Sigmoid colon (tissue), 7 donors: ENCODE results near the gene AP3B1. TPM values are rescaled to one million over a fixed set of nuclear protein-coding genes. Genes with fewer than 3 reads are reported as not detected.
"Not testable (repeated sequence)": the region's sequence is repeated elsewhere in the genome, so short reads cannot be mapped to it uniquely, and the experiment has no call there.

Experiments used
- DNase-seq: peaks from one replicate; pipeline ENCODE4 v3.0.0-alpha.2; 2019
- H3K27ac ChIP-seq, 4 donors: fragments of 200-600 bp; sonication (generic); one replicate each; pipeline ENCODE4 v1.5.1; 2016 to 2019; ENCODE audit warnings: mild to moderate bottlenecking in 1 of 4
- H3K27me3 ChIP-seq, 3 donors: fragments of 200-600 bp; sonication (generic); one replicate each; pipeline ENCODE4 v1.5.1; 2019; ENCODE audit warnings: mild to moderate bottlenecking in 1 of 3
- H3K36me3 ChIP-seq, 4 donors: fragments of 200-600 bp; sonication (generic); one replicate each; pipeline ENCODE4 v1.5.1; 2016 to 2019
- H3K4me1 ChIP-seq, 4 donors: fragments of 200-600 bp; sonication (generic); one replicate each; pipeline ENCODE4 v1.5.1; 2017 to 2019
- H3K4me3 ChIP-seq, 4 donors: fragments of 200-600 bp; sonication (generic); one replicate each; pipeline ENCODE4 v1.5.1; 2017 to 2019; ENCODE audit warnings: mild to moderate bottlenecking in 2 of 4, moderate library complexity in 1 of 4
- H3K9me3 ChIP-seq, 4 donors: fragments of 200-600 bp in 3 of 4; sonication (generic) in 3 of 4; one replicate each; pipeline versions ENCODE4 v1.5.1 to v1.6.1; 2013 to 2019
- CTCF ChIP-seq, 4 experiments: fragments of 450-650 bp in 3 of 4; fragments of 200-600 bp in 1 of 4; IDR thresholded peaks; one replicate each; pipeline ENCODE4 v1.5.1; 2016 to 2019; ENCODE audit warnings: antibody characterized with exemption in 4 of 4, mild to moderate bottlenecking in 3 of 4, moderate library complexity in 2 of 4
- EP300 ChIP-seq, 4 donors: sonication (generic); formaldehyde crosslinking; IDR thresholded peaks; one replicate each; pipeline ENCODE4 v1.6.1; 2017; ENCODE audit warnings: antibody characterized with exemption in 4 of 4
- POLR2A ChIP-seq, 2 donors: fragments of 450-650 bp; IDR thresholded peaks; one replicate each; pipeline ENCODE4 v1.6.1; 2016; ENCODE audit warnings: antibody characterized with exemption in 2 of 2, mild to moderate bottlenecking in 2 of 2, moderate library complexity in 2 of 2
- POLR2AphosphoS5 ChIP-seq, 4 donors: sonication (generic); formaldehyde crosslinking; IDR thresholded peaks; one replicate each; pipeline ENCODE4 v1.6.1; 2017; ENCODE audit warnings: antibody characterized with exemption in 4 of 4
- WGBS, 2 donors: extraction: QIAGEN DNeasy Blood & Tissue Kit; methylation state at CpG; one replicate each; pipeline ENCODE4 v1.1.7; 2013; 5-methylcytosine and 5-hydroxymethylcytosine counted together
- intact Hi-C: fragments of 100-400 bp; cut with DNase I; formaldehyde crosslinking; loops from one replicate; pipeline ENCODE4 v1.15.1; 2023
- polyA plus RNA-seq, 3 donors: library from polyadenylated mRNA; stranded (reverse); fragments of 200-250 nt; gene quantifications; one replicate each; pipeline ENCODE4 v1.2.3, GENCODE V29; 2013
- total RNA-seq, 4 donors: library from RNA; depleted of rRNA; stranded (reverse); fragments of >200 nt; gene quantifications; one replicate each; pipeline ENCODE4 v1.1.0, GENCODE V29; 2016
- donor health status: healthy with polysubstance abuse.
- donor health status: Bipolar disorder and iron deficiency.
- donor health status: healthy.

AP3B1 gene
- total and polyA plus RNA-seq, 7 donors, result 26.8 to 48.2 (median 35.1) TPM

DNA sequence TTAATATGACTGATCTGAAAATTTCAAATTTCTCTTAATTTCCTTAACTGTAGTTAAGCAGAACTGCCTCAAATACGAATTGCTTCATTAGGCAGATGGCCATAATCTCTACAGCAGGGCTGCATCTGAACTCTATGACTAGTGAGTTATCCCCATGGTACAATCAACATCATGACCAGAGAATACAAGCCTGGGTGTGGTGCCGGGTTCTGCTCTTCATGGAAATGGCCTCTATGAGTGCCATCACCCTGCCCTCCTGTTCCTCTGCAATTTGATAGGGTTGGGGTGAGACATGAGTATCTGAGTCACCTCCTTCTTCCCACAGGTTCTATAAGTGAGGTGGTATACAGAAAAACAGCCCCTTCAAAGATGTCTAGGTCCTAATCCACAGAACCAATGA, 235.9 kb downstream of the AP3B1 start:
- no peaks in the 10 kb centered on the region for H3K9me3 ChIP-seq
- WGBS, 2 donors, result 93 to 94% methylated on average over 2 of the region's 2 CpGs
- no peak for DNase-seq
- no peaks in the 10 kb centered on the region for H3K36me3 ChIP-seq
- H3K4me3 ChIP-seq, result no peak overlapping the region
- no peaks in the 10 kb centered on the region for H3K27me3 ChIP-seq
- H3K27ac ChIP-seq, result no peak overlapping the region
- H3K4me1 ChIP-seq, result no peaks in the 10 kb centered on the region
- TF ChIP-seq POLR2A (IDR thresholded peaks at IDR 0.05) (no peak), POLR2AphosphoS5 (IDR thresholded peaks at IDR 0.05) (no peak), EP300 (IDR thresholded peaks at IDR 0.05) (no peak), CTCF (IDR thresholded peaks at IDR 0.05) (no peak)
- intact Hi-C loops, result no loop called here

DNA sequence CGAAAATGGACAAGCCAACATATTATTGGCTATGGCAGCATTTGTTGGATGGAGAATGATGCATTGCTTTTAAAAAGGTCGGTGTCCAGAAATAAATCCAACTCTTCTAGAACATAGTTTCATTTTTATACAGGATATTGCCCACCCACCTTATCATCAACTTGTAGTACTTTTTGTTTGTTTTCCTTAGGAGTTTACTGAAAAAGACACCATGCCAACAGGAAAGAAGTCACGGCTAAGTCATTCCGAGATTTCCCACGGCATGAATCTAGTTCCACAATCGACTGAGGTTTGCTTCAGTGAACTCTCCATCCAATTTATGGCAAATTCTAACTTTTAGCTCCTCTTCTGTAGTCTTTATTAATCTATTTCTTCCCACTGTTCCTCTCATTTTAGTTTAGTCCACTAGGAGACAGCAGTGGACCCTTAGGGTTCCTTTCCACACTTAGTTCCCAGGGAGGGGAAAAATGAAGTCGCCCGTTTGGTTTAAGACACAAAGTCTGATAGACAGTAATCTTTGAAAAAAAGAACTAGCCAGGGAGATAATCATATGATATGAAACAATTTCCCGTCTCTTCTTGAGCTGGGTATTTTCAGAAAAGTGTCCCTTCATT, 237.5 kb downstream of the AP3B1 start:
- Histone ChIP-seq H3K27ac (no peak overlapping the region), H3K4me3 (no peak overlapping the region), H3K4me1 (no peaks in the 10 kb centered on the region), H3K9me3 (no peaks in the 10 kb centered on the region), H3K36me3 (no peaks in the 10 kb centered on the region), H3K27me3 (no peaks in the 10 kb centered on the region)
- DNase-seq, result no peak
- intact Hi-C loops, result no loop called here
- TF ChIP-seq POLR2AphosphoS5 (IDR thresholded peaks at IDR 0.05) (no peak), POLR2A (IDR thresholded peaks at IDR 0.05) (no peak), EP300 (IDR thresholded peaks at IDR 0.05) (no peak), CTCF (IDR thresholded peaks at IDR 0.05) (no peak)
- WGBS, 2 donors, result 88 to 95% methylated on average over 9 of the region's 9 CpGs

DNA sequence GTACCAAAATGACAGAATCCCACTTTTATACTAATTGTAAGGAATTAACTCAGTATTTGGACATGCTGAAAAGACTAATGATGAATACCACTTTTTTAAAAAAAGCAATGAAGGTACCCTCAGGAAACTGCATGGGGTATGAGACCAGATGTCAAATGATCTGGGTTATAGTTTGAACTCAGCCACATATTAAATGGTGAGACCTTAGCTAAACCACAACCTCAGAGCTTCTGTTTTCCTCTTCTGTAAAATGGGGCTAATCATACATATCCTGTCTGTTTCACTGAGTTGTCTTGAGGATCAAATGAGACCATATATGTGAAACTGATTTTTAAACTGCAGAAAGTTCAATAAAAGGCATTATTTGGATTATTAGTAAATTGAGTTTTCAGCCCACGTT, 238.4 kb downstream of the AP3B1 start:
- no peak for TF ChIP-seq POLR2AphosphoS5 (IDR thresholded peaks at IDR 0.05)
- no peak for TF ChIP-seq CTCF (IDR thresholded peaks at IDR 0.05)
- TF ChIP-seq EP300 (IDR thresholded peaks at IDR 0.05), result no peak
- no peak for TF ChIP-seq POLR2A (IDR thresholded peaks at IDR 0.05)
- Histone ChIP-seq H3K4me1 (no peaks in the 10 kb centered on the region), H3K36me3 (no peaks in the 10 kb centered on the region), H3K27ac (no peak overlapping the region), H3K9me3 (no peaks in the 10 kb centered on the region), H3K27me3 (no peaks in the 10 kb centered on the region), H3K4me3 (no peak overlapping the region)
- intact Hi-C loops, result no loop called here
- DNase-seq, result no peak
- 93 to 96% methylated on average over 1 of the region's 1 CpG for WGBS, 2 donors

DNA sequence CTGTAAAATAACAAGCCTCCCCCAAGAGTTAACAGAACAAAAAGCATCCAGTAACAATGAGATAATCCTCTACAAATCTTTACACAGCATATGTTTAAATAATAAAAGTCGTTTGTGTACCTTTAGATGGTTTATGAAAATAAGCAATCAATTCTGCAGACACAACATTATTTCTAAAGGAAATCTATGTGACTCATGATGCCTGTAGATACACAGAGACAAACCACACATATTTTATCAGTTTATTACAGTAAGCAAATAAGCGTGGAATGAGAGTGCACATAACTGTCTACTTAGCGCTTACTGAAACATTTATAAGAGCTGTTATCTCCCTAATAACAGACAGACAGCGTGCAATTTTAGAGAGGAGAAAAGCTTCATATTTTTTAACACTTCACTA, 243.6 kb downstream of the AP3B1 start:
- TF ChIP-seq EP300 (IDR thresholded peaks at IDR 0.05) (no peak), POLR2AphosphoS5 (IDR thresholded peaks at IDR 0.05) (no peak), CTCF (IDR thresholded peaks at IDR 0.05) (no peak), POLR2A (IDR thresholded peaks at IDR 0.05) (no peak)

DNA sequence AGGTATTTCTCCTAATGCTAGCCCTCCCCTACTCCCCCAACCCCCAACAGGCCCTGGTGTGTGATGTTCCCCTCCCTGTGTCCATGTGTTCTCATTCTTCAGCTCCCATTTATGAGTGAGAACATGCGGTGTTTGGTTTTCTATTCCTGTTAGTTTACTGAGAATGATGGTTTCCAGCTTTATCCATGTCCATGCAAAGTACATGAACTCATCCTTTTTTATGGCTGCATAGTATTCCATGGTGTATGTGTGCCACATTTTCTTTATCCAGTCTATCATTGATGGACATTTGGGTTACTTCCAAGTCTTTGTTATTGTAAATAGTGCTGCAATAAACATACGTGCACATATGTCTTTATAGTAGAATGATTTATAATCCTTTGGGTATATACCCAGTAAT, 247.7 kb downstream of the AP3B1 start:
- H3K36me3 ChIP-seq, H3K9me3 ChIP-seq, H3K4me1 ChIP-seq, intact Hi-C loops, DNase-seq, H3K4me3 ChIP-seq, H3K27ac ChIP-seq, H3K27me3 ChIP-seq: not testable (repeated sequence)
- 81 to 88% methylated on average over 2 of the region's 2 CpGs for WGBS, 2 donors

More for the DNA sequence above, 243.6 kb downstream of the AP3B1 start:
- no peaks in the 10 kb centered on the region for H3K9me3 ChIP-seq
- H3K27ac ChIP-seq, result no peak overlapping the region
- no peaks in the 10 kb centered on the region for H3K27me3 ChIP-seq
- DNase-seq, result no peak
- intact Hi-C loops, result no loop called here
- H3K4me3 ChIP-seq, result no peak overlapping the region
- WGBS, 2 donors, result 67 to 68% methylated on average over 4 of the region's 4 CpGs
- no peaks in the 10 kb centered on the region for H3K36me3 ChIP-seq
- no peaks in the 10 kb centered on the region for H3K4me1 ChIP-seq
